ENCODE data around the gene TSPAN14. TPM values are rescaled to one million over a fixed set of nuclear protein-coding genes. Genes with fewer than 3 reads are reported as not detected.

The TSPAN14 gene
- total and polyA plus RNA-seq, 2 of the 13 experiments (the other 11 are each of a cell fraction or from before 2014, with no cell fraction given): 24.1 to 80.6 TPM

DNA sequence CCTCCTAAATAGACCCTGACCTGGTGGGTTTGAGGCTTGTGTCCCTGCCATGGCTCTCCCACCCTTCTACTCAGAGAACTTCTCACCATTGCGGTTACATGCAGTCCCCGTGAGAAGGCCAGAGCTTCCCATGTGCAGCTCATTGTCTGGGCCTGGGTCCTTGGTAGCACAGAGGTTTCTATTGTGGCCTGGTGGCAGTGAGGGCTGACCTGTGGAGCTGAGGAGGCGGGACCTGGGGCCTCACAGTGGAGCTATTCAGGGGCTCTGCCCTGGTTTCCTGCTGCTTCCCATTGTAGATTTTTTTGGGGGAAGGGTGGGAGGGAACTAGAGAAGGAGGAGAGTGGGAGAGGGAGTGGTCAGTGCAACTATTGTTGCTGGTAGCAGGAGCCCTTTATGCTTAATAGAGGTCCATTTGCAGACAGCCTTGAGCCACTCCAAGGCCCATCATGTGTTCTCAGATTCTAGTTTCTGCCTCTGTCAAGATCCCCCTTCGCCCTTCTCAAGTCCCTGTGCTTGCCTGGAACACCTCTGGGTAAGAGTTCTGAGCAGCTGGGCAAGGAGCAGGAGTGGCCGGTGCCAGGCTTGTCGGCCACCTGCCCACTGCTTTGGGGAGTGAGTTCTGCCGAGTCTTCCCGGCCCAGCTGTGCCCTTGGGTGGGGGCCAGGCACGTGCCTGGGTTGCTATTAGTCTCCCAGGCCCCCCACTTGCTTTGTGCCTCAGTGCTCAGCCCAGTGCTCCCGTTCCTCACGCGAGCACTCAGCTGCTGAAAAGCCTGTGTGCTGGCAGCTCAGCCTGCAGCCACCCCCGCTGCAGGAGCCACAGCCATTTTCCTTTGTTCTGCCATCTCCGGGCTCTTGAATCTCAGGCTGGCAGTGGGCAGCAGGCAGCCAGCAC, 10.7 kb downstream of the TSPAN14 start (continued):
- TF ChIP-seq GLI4 (CRISPR knock-in tag; IDR thresholded peaks at IDR 0.05; ENCODE audit: borderline replicate concordance): no peak
- TF ChIP-seq EEA1 (CRISPR knock-in tag; IDR thresholded peaks at IDR 0.05; ENCODE audit: borderline replicate concordance): no peak
- TF ChIP-seq, protein P1, sequence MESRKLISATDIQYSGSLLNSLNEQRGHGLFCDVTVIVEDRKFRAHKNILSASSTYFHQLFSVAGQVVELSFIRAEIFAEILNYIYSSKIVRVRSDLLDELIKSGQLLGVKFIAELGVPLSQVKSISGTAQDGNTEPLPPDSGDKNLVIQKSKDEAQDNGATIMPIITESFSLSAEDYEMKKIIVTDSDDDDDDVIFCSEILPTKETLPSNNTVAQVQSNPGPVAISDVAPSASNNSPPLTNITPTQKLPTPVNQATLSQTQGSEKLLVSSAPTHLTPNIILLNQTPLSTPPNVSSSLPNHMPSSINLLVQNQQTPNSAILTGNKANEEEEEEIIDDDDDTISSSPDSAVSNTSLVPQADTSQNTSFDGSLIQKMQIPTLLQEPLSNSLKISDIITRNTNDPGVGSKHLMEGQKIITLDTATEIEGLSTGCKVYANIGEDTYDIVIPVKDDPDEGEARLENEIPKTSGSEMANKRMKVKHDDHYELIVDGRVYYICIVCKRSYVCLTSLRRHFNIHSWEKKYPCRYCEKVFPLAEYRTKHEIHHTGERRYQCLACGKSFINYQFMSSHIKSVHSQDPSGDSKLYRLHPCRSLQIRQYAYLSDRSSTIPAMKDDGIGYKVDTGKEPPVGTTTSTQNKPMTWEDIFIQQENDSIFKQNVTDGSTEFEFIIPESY (CRISPR knock-in tag; IDR thresholded peaks at IDR 0.05): no peak
- TF ChIP-seq ZBTB8A (CRISPR knock-in tag; IDR thresholded peaks at IDR 0.05; ENCODE audit: borderline replicate concordance, low read depth): no peak

DNA sequence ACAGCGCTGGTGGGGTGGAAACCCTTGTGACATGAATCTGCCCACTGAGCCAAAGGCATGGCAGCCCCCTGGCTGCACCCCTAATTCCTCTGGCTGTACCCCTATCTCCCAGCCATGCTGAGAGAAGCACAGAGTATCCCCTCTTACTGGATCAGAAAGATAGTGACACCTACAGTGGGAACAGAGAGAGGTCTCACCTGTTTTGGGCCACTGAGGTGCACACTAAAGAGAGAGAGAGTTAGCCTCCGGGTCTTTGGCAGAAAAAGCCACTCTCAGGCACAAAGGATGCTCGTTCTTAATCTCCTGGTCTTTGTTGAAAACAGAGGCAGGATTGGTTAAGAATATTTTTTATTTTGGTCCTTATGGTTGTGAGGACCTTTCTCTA, 11.3 kb downstream of the TSPAN14 start:
- Histone ChIP-seq H2AFZ (ENCODE audit: low read length) (no peak overlapping the region), H3K9me3 (ENCODE audit: low read length) (no peaks in the 10 kb centered on the region), H3K27me3 (ENCODE audit: control insufficient read depth in 1 of 2, insufficient read depth in 2 of 2, low read length in 2 of 2) (no peaks in the 10 kb centered on the region), H3K79me2 (ENCODE audit: insufficient read depth, low read length) (peaks cover 100% of the 10 kb centered on the region), H4K20me1 (ENCODE audit: insufficient read depth, low read length) (peaks cover 40% of the 10 kb centered on the region), H3K27ac (ENCODE audit: extremely low read length, insufficient read depth, low read length) (peak overlapping the region; percentile 90), H3K4me1 (ENCODE audit: insufficient read depth, low read length) (peaks cover 97% of the 10 kb centered on the region), H3K4me2 (ENCODE audit: low read depth, low read length) (peak overlapping the region; percentile 68), H3K4me3 (replicated peaks in 1 of 3; ENCODE audit: insufficient read depth in 1 of 3, low read depth in 2 of 3, low read length in 3 of 3) (no peak overlapping the region; a peak in 1 of 6 replicates), H3K9ac (ENCODE audit: insufficient read depth, low read depth, low read length) (peak overlapping the region; percentile 48; the same call in 1 of the 2 replicates), H3K36me3 (replicated peaks in 1 of 2; ENCODE audit: control insufficient read depth in 1 of 2, insufficient read depth in 2 of 2, low read length in 2 of 2) (peaks cover 5 to 27% of the 10 kb centered on the region in 2 experiments; a peak in 4 of 5 replicates)
- intact Hi-C loops (cut with micrococcal nuclease; ENCODE audit: unreplicated experiment): loop anchor here (2.0 kb wide), 1 partner anchor 33 kb away; no protein-coding TSS in a partner anchor
- ChIA-PET CTCF (ENCODE audit: low intra/inter-chr PET ratio, low total read pairs) (no interaction called here), POLR2A (interaction anchor here (1.6 to 2.8 kb wide), 2 partner anchors 26 to 33 kb away, joined by 10 to 25 read pairs; no protein-coding TSS in a partner anchor)
- no peak for FAIRE-seq
- in situ Hi-C loops (cut with HindIII; ENCODE audit: extremely low pct_ligation_motif_present, low pct_unique_long_range_greater_than_20kb): no loop called here
- WGBS (ENCODE audit: low lambda C conversion rate): 90% methylated on average over 3 of the region's 3 CpGs
- no TSS peak for BruUV-seq (replicated peaks)
- no peak for DNase-seq (ENCODE audit: low spot score)
- ATAC-seq: no peak
- TF ChIP-seq ZBTB42 (CRISPR knock-in tag; IDR thresholded peaks at IDR 0.05) (no peak), RFXAP (CRISPR knock-in tag; IDR thresholded peaks at IDR 0.05; ENCODE audit: borderline replicate concordance) (no peak), ZNF451 (CRISPR knock-in tag; IDR thresholded peaks at IDR 0.05) (no peak), ZNF430 (CRISPR knock-in tag; IDR thresholded peaks at IDR 0.05) (no peak), PHF8 (CRISPR knock-in tag; IDR thresholded peaks at IDR 0.05) (no peak), ZNF572 (CRISPR knock-in tag; IDR thresholded peaks at IDR 0.05) (no peak), ZNF530 (CRISPR knock-in tag; IDR thresholded peaks at IDR 0.05; ENCODE audit: low read depth) (no peak), TBX3 (IDR thresholded peaks at IDR 0.05; ENCODE audit: borderline replicate concordance) (no peak), NFATC3 (CRISPR knock-in tag; IDR thresholded peaks at IDR 0.05) (no peak), KLF12 (CRISPR knock-in tag; IDR thresholded peaks at IDR 0.05; ENCODE audit: borderline replicate concordance) (no peak)
- TF ChIP-seq, protein P2, sequence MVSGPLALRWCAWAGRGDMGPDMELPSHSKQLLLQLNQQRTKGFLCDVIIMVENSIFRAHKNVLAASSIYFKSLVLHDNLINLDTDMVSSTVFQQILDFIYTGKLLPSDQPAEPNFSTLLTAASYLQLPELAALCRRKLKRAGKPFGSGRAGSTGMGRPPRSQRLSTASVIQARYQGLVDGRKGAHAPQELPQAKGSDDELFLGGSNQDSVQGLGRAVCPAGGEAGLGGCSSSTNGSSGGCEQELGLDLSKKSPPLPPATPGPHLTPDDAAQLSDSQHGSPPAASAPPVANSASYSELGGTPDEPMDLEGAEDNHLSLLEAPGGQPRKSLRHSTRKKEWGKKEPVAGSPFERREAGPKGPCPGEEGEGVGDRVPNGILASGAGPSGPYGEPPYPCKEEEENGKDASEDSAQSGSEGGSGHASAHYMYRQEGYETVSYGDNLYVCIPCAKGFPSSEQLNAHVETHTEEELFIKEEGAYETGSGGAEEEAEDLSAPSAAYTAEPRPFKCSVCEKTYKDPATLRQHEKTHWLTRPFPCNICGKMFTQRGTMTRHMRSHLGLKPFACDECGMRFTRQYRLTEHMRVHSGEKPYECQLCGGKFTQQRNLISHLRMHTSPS (CRISPR knock-in tag; IDR thresholded peaks at IDR 0.05; ENCODE audit: low read depth): no peak
- TF ChIP-seq, protein P3, sequence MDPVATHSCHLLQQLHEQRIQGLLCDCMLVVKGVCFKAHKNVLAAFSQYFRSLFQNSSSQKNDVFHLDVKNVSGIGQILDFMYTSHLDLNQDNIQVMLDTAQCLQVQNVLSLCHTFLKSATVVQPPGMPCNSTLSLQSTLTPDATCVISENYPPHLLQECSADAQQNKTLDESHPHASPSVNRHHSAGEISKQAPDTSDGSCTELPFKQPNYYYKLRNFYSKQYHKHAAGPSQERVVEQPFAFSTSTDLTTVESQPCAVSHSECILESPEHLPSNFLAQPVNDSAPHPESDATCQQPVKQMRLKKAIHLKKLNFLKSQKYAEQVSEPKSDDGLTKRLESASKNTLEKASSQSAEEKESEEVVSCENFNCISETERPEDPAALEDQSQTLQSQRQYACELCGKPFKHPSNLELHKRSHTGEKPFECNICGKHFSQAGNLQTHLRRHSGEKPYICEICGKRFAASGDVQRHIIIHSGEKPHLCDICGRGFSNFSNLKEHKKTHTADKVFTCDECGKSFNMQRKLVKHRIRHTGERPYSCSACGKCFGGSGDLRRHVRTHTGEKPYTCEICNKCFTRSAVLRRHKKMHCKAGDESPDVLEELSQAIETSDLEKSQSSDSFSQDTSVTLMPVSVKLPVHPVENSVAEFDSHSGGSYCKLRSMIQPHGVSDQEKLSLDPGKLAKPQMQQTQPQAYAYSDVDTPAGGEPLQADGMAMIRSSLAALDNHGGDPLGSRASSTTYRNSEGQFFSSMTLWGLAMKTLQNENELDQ (CRISPR knock-in tag; IDR thresholded peaks at IDR 0.05; ENCODE audit: borderline replicate concordance): no peak
